ENCODE measurements around the gene OGN. TPM values are rescaled to one million over a fixed set of nuclear protein-coding genes. Genes with fewer than 3 reads are reported as not detected.

OGN gene
- total RNA-seq, 2 experiments from 2014 or later, result not detected

DNA sequence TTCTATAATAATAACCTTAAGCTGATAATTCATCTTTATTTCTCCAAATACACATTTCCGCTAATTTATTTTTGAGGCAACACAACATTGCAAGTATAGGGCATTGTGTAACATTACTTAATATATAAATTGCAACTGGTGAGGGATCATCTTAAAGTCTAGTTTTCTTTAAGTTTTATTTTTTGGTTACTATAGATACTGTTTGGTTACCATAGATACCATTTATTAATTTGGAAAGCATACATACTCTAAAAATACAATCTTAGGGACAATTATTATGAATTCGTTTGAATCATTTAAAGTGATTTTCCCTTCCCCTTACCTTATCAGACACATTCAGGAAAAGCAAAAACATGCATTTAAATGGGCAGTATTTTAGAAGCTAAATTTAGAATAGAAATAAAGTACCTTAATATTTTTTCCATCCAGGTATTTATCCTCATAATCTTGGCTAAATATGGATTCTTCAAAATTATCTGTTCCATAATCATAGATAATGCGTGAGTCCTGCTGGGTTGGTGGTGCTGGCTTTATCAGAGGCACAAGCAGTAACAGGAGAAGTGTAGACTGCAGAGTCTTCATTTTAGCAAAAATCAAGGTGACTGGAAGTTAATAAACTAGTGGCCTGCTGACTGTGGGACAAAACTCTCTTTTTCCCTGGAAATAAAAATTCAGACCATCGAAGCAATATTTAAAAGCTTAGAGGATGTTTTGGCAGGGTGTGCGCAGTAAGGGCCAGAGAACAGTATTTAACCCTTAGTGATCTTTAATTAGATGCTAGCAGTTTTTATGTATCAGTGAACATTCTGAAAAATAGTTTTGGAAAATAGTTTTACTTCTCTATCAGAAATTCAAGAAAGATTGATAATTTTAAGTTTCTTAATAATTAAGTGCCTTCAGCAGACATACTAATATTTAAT is 1.3 kb downstream of the OGN start:
- no peak for DNase-seq (ENCODE audit: low spot score)
- no peaks in the 10 kb centered on the region for H3K79me2 ChIP-seq (ENCODE audit: insufficient read depth, low read depth, low read length)
- BruUV-seq (replicated peaks), result no TSS peak
- no peaks in the 10 kb centered on the region for H3K36me3 ChIP-seq (ENCODE audit: insufficient read depth, low read length)
- ChIA-PET POLR2A (interaction anchor here (0.6 to 0.7 kb wide), 2 partner anchors 115 to 475 kb away, joined by 3 to 4 read pairs; no protein-coding TSS in a partner anchor), CTCF (ENCODE audit: unreplicated experiment) (no interaction called here)
- no peak overlapping the region for H3K27ac ChIP-seq (ENCODE audit: low read depth, low read length, poor library complexity, severe bottlenecking)
- intact Hi-C loops (cut with micrococcal nuclease; ENCODE audit: unreplicated experiment), result no loop called here
- H3K4me3 ChIP-seq (ENCODE audit: low read depth, low read length, poor library complexity, severe bottlenecking), result no peak overlapping the region
- TF ChIP-seq, protein P1, sequence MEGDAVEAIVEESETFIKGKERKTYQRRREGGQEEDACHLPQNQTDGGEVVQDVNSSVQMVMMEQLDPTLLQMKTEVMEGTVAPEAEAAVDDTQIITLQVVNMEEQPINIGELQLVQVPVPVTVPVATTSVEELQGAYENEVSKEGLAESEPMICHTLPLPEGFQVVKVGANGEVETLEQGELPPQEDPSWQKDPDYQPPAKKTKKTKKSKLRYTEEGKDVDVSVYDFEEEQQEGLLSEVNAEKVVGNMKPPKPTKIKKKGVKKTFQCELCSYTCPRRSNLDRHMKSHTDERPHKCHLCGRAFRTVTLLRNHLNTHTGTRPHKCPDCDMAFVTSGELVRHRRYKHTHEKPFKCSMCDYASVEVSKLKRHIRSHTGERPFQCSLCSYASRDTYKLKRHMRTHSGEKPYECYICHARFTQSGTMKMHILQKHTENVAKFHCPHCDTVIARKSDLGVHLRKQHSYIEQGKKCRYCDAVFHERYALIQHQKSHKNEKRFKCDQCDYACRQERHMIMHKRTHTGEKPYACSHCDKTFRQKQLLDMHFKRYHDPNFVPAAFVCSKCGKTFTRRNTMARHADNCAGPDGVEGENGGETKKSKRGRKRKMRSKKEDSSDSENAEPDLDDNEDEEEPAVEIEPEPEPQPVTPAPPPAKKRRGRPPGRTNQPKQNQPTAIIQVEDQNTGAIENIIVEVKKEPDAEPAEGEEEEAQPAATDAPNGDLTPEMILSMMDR (conservative IDR thresholded peaks at IDR 0.05; ENCODE audit: low read length), result no peak
- no peak for TF ChIP-seq EZH2phosphoT487 (IDR thresholded peaks at IDR 0.05; ENCODE audit: borderline replicate concordance, low read depth, low read length)
- no peaks in the 10 kb centered on the region for H3K4me1 ChIP-seq (ENCODE audit: insufficient read depth, low read length, poor library complexity, severe bottlenecking)
- no peak overlapping the region for H3K4me2 ChIP-seq (ENCODE audit: low read length)
- no peaks in the 10 kb centered on the region for H4K20me1 ChIP-seq (ENCODE audit: insufficient read depth, low read length)
- no peaks in the 10 kb centered on the region for H3K9me2 ChIP-seq (ENCODE audit: insufficient read depth, low read length)
- H2AFZ ChIP-seq (ENCODE audit: low read length), result no peak overlapping the region
- H3K9me3 ChIP-seq (ENCODE audit: low read length), result no peaks in the 10 kb centered on the region

DNA sequence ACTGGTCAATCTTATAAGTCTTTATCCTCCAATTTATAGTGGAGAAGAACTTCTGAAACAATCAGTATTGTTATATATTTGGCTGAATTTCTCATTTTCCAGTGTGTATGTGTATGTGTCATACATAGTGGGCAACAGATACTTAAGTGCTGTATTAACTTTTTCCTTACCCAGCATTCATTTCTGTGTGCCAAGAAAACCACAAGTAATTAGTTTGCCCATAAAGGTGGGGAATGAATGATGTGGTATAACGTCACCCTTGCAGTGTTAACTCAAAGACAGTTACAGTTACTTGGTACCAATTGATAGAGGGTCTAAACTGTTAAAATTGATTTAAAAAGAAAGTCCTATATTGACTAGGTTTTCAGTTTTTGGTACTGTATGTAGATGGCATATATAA is 2.0 kb downstream of the OGN start:
- no peak overlapping the region for H2AFZ ChIP-seq (ENCODE audit: low read length)
- no peak overlapping the region for H3K4me3 ChIP-seq (ENCODE audit: low read depth, low read length, poor library complexity, severe bottlenecking)
- H3K36me3 ChIP-seq (ENCODE audit: insufficient read depth, low read length), result no peaks in the 10 kb centered on the region
- no peaks in the 10 kb centered on the region for H3K4me1 ChIP-seq (ENCODE audit: insufficient read depth, low read length, poor library complexity, severe bottlenecking)
- H3K9me3 ChIP-seq (ENCODE audit: low read length), result no peaks in the 10 kb centered on the region
- H4K20me1 ChIP-seq (ENCODE audit: insufficient read depth, low read length), result no peaks in the 10 kb centered on the region
- no peak overlapping the region for H3K27ac ChIP-seq (ENCODE audit: low read depth, low read length, poor library complexity, severe bottlenecking)
- intact Hi-C loops (cut with micrococcal nuclease; ENCODE audit: unreplicated experiment), result no loop called here
- no peak for TF ChIP-seq EZH2phosphoT487 (IDR thresholded peaks at IDR 0.05; ENCODE audit: borderline replicate concordance, low read depth, low read length)
- TF ChIP-seq, protein P1 (conservative IDR thresholded peaks at IDR 0.05; ENCODE audit: low read length), result no peak
- no TSS peak for BruUV-seq (replicated peaks)
- no peaks in the 10 kb centered on the region for H3K79me2 ChIP-seq (ENCODE audit: insufficient read depth, low read depth, low read length)
- H3K9me2 ChIP-seq (ENCODE audit: insufficient read depth, low read length), result no peaks in the 10 kb centered on the region
- CTCF ChIA-PET (ENCODE audit: unreplicated experiment), result no interaction called here
- POLR2A ChIA-PET, result interaction anchor here (1.8 kb wide), 1 partner anchor 14 kb away, joined by 7 read pairs; no protein-coding TSS in a partner anchor
- DNase-seq (ENCODE audit: low spot score), result no peak
- no peak overlapping the region for H3K4me2 ChIP-seq (ENCODE audit: low read length)

DNA sequence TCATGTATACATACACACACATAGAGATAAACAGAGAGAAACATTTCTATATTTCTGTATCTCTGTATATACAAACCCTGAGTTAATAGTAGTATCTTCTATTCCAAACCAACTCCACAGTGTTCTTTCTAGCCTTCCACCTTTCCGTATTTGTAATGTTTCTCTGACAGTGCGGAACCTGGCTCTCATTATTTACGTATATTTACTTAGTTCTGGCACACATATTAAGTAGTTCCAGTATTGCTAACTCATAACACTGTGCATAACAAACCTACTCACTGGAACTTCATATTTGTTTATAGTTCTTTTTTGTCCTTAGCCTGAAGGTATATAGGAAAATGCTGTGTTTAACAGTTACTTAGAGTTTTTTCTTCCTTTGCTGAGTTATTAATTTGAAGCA is 6.5 kb downstream of the OGN start:
- DNase-seq (ENCODE audit: low spot score), result no peak
- H3K9me3 ChIP-seq (ENCODE audit: low read length), result no peaks in the 10 kb centered on the region
- no peaks in the 10 kb centered on the region for H4K20me1 ChIP-seq (ENCODE audit: insufficient read depth, low read length)
- CTCF ChIA-PET (ENCODE audit: unreplicated experiment), result no interaction called here
- TF ChIP-seq, protein P1 (conservative IDR thresholded peaks at IDR 0.05; ENCODE audit: low read length), result no peak
- no peak for TF ChIP-seq EZH2phosphoT487 (IDR thresholded peaks at IDR 0.05; ENCODE audit: borderline replicate concordance, low read depth, low read length)
- no TSS peak for BruUV-seq (replicated peaks)
- H3K4me1 ChIP-seq (ENCODE audit: insufficient read depth, low read length, poor library complexity, severe bottlenecking), result no peaks in the 10 kb centered on the region
- intact Hi-C loops (cut with micrococcal nuclease; ENCODE audit: unreplicated experiment), result no loop called here
- H3K36me3 ChIP-seq (ENCODE audit: insufficient read depth, low read length), result no peaks in the 10 kb centered on the region
- no peak overlapping the region for H3K4me2 ChIP-seq (ENCODE audit: low read length)
- POLR2A ChIA-PET, result interaction anchor here (0.6 kb wide), 1 partner anchor 873 kb away, joined by 3 read pairs; no protein-coding TSS in a partner anchor
- no peak overlapping the region for H3K4me3 ChIP-seq (ENCODE audit: low read depth, low read length, poor library complexity, severe bottlenecking)
- H3K79me2 ChIP-seq (ENCODE audit: insufficient read depth, low read depth, low read length), result no peaks in the 10 kb centered on the region
- H3K9me2 ChIP-seq (ENCODE audit: insufficient read depth, low read length), result no peaks in the 10 kb centered on the region
- H2AFZ ChIP-seq (ENCODE audit: low read length), result no peak overlapping the region
- no peak overlapping the region for H3K27ac ChIP-seq (ENCODE audit: low read depth, low read length, poor library complexity, severe bottlenecking)
